ENCODE results near the gene PAX9.

DNA sequence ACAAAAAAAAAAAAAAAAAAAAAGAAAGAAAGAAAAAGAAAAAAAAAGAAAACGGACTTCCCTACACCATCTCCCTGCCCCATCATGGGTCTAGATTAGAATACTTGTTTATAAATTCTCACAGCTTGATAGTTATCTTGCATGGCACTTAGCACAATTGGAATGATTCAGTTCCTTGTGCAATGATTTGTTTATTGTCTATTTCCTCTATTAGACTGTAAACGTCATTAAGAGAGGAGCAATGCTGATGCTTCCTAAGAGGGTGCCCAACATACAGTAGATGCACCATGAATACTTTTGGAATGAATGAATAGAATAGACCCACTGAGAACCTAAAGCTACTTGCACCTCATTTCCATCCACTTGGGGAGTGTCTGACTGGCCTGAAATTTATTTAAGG is 40.8 kb downstream of the PAX9 start:
- TF ChIP-seq EP300 (IDR thresholded peaks at IDR 0.05; ENCODE audit: borderline replicate concordance), result no peak
- TF ChIP-seq TCF12 (IDR thresholded peaks at IDR 0.05; ENCODE audit: low read depth), result no peak
- no peak for TF ChIP-seq RAD21 (IDR thresholded peaks at IDR 0.05; ENCODE audit: low read depth)
- no peak for TF ChIP-seq NFIC (IDR thresholded peaks at IDR 0.05)
- no peak for TF ChIP-seq TAF1 (IDR thresholded peaks at IDR 0.05; ENCODE audit: low read depth)
- no peak for TF ChIP-seq EGR1 (IDR thresholded peaks at IDR 0.05)
- TF ChIP-seq, protein P1, sequence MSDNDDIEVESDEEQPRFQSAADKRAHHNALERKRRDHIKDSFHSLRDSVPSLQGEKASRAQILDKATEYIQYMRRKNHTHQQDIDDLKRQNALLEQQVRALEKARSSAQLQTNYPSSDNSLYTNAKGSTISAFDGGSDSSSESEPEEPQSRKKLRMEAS (IDR thresholded peaks at IDR 0.05), result no peak
